Stimulated activated CD8-positive, alpha-beta memory T cell treated with anti-CD3 and anti-CD28 coated beads, Interleukin-12 subunit alpha, Interleukin-12 subunit beta, amount 100 ng/mL, for 1 hour (primary cell): ENCODE measurements around the gene LVRN.

Source experiments
- DNase-seq: peaks from one replicate; pipeline ENCODE4 v3.0.0-alpha.2; 2020; ENCODE audit warnings: low read depth

The LVRN gene

DNA sequence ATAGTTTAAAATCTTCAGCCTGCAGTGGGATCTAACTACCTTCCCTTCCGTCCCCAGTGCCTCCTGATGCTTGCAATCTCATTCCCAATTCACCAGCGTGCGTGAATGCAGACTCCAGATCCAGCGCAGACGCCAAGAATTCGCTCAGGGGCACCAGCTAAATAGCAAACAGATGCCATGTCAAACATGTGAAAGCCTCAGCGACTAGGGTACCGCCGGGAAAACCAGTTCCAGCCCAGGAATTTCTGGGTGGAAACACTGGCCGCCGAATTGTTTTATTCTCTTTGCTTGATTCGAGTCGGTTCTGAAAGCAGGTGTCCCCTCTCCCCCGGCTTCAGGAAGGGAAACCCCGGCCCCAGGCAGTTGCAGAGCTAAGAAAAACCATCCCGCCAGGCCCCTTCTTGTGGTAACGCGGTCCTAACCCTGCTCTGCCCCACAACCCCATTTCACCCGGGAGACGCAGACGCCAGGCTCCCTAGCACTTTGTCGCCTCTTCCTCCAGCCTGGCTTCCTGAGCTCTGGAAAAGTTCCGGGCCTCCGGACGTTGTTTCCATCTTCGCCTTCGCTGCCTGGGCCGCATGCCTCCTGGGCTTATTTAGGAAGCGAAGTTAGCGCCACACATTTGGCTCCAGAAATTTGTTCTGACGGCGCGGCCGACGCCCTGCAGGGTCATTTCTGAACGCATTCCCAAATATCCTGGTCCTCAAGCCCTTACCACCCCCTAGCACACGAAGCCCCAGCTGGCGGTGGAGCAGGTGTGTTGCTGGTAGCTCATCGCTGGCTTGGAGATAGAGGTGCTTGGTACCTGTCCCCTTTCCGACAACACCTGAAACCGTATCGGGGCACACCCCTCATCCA is 665 bp upstream of the LVRN start:
- no peak for DNase-seq

DNA sequence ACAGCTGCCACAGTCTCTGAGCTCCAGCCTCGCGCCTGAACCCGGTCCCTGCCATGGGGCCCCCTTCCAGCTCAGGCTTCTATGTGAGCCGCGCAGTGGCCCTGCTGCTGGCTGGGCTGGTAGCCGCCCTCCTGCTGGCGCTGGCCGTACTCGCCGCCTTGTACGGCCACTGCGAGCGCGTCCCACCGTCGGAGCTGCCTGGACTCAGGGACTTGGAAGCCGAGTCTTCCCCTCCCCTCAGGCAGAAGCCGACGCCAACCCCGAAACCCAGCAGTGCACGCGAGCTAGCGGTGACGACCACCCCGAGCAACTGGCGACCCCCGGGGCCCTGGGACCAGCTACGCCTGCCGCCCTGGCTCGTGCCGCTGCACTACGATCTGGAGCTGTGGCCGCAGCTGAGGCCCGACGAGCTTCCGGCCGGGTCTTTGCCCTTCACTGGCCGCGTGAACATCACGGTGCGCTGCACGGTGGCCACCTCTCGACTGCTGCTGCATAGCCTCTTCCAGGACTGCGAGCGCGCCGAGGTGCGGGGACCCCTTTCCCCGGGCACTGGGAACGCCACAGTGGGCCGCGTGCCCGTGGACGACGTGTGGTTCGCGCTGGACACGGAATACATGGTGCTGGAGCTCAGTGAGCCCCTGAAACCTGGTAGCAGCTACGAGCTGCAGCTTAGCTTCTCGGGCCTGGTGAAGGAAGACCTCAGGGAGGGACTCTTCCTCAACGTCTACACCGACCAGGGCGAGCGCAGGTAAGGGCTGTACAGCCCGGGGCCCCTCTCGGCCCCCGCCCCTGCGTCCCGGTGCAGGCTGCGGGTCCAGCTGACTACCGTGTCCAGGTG is 509 bp downstream of the LVRN start:
- no peak for DNase-seq

DNA sequence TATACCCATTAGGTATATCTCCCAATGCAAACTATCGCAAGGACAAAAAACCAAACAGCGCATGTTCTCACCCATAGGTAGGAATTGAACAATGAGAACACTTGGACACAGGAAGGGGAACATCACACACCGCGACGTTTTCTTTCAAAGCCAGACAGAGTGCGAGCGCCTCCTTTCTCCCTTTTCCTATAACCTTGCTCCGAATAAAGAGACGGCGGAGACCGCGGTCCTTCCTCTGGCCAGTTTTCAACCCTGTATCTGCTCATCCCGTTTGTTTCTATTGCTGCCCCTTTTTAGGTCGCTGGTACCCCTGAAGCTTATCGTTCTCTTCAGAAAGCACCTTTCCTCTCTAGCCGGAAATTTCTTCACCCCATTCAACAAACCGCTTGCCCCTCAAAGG is 1.3 kb downstream of the LVRN start:
- no peak for DNase-seq

DNA sequence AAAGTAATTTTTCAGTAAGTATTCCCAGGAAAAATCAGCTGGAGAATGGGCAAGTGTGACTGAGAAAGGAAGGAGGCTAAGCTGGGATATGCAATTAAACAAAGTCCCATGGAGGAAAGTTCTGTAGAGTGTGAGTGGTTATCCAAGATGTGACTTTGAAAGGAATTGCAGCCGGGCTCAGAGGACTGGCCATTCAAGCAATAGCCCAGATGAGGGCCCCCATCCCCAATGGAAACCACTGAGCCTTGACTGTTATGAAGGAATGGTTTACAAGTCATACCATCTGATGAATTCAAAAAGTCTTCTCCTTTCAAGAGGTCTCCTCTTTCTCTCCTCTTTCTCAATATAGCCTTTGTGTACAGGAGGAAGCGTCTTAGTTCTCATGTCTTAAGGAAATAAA is 6.5 kb downstream of the LVRN start:
- no peak for DNase-seq

DNA sequence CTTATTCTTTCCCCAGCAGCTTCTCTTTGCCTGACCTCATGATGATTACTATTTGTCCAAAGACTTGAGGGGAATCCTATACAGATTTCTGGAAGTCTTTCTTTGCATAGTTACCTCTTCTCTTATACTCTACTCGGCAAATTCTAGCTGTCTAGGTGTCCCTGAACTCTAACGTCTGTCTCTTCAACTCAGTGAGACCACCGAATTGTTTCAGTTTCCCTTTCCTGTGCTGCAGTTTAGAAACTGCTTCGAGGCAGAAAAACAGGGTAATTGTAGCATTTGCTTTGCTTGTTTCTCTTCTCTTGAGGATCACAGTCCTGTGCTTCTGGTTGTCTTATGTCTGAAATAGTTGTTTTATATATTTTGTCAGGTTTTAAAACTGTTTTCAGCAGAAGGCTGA is 14.8 kb downstream of the LVRN start:
- no peak for DNase-seq

DNA sequence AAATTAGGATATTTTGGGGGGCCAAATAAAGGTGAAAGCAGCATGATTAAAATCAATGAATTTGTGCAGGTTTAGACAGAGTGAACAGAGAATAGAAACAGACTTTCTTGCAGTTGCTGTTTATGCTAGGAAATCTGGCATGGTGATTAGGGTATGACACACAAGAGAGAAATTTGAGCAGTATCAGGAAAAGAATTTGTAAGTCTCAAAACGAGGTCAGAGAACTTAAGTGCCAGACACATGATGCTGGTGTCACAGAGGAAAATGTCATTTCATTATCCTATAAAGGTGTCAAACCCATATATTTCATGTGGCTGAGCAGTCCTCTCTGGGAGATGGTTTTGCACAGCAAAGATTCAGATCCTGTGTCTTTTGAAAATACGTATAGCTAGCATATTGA is 15.7 kb downstream of the LVRN start:
- no peak for DNase-seq

DNA sequence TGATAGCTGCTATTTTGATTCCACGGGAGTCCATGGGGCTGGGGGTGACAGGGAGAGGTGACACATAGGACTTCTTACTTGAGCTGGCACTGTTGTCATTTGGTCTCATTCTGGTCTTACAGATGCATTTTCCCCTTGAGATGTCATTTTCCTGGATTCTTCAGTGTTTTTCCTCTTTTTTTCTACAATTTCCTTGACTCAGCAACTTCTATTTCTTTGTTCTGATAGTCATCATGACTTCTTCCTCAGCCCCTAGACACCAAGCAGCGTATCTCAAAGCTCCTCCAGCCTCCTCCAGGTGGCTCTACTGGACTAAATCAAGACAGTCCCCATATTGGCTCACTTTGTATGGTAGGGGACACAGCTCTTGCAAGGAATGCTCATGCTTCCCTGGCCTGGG is 16.5 kb downstream of the LVRN start:
- DNase-seq, result no peak

DNA sequence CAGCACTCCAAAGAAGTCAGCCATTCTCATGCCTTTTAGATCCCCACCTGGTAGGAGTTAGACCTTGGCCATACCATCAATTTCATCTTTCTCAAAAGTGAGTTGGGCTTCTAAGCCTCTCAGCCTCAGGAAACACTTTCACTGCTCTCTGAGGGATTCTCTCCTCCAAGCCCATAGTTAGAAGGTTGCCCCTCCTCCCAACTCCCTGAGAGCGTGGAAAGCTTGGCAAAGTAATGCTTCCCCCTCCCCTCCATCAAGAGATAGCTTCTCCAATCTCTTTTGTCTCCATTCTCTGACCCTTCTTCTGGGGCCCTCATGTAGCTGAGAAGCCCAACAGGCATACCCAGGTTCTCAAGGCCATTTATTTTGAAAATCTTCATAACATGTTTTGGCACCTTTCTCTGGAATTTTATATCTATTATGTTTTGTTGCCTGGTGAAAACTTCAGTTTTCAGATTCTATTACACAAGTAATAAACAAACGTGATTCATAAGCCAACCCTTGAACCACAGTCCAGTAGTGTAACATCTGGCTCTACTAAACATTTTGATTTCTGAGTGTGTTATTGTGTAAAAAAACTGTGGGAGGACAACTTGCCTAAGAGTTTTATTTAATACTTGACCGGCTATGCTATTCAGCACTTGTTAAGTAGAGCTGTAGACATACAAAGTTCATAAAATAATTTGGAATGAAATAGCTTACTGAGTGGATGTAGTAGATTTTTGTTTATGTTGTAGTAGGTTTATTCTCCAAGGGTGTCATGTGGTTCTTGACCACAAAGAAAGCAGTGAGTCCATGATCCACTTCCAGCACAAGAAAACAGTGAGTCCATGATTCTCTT is 17.1 kb downstream of the LVRN start:
- no peak for DNase-seq

DNA sequence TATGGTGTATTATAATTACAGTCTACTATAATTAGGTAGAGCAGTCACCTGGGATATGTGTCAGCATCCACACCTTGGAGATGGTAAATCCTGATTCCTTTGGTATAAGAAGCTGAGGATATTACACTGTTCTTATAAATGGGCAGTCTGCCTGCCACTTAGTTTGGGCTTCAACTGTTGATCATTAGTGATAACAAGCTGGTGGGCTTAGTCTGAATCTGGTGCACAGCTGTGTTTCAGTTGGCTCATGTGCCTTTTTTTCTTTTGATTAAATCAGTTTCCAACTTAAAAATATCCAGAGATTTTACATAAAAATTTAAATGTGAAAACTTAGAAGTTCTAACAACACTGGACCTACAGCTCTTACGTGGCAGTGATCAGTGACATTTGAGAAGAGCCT is 21.2 kb downstream of the LVRN start:
- DNase-seq, result no peak

DNA sequence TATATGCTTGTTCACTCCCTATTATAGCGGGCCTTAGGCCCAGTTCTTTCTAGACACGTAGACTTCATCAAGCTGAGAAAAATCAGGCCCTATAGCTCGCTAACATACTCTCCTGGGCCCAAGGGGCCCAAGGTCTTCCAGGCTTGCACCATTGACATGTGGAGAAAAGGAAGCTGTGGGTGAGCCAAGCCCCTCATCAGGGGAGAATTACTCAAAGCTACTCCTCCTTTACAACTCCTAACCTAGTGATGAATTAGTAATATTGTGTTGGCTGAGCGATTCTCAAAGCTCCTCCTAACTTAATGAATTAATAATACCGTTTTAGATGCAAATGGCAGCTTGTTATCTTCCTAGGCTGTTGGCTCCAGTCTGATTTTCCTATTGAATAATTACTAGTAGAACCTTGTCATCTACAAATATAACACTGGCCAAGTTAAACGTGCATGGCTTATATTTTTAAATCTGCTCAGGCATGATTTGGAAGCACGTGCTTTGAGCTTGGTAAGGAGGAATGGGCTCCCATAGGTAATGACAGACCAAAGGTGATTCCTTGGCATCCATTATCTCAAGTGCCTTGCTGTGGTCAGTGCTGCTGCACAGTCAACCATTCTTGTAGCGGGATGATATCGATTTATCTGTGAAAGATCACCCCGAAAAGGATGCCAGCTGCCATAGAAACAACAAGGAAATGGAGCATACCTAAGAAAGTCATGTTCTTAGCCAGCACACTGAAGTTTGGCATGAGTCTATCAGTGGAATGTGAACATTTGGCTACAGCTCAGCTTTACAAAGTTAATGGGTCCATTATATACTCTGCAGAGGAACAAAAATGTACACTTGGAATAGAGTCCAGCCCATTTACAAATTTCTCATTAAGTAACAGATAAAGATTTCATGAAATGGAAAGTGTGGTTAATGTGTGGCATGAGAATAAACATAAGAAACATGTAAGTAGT is 23.8 kb downstream of the LVRN start:
- no peak for DNase-seq

DNA sequence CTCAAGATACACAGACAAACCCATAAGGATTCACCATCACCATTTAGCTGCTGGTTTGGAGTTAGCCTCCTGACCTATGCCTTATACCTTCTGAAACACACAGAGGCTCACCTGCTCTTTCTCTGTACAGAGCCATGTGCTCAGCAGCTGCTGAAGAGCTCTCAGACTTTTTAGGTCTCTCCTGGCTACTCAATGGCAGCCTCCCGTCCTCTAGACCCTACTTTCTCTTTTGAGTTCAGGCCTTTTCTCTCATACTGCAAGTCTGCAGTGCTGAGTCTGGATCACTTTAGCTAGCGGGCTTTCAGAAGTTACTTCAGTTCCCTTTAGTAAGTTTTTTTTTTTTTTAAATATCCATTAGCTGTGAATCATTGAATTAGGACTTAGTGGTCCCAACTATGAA is 25.7 kb downstream of the LVRN start:
- DNase-seq, result no peak

DNA sequence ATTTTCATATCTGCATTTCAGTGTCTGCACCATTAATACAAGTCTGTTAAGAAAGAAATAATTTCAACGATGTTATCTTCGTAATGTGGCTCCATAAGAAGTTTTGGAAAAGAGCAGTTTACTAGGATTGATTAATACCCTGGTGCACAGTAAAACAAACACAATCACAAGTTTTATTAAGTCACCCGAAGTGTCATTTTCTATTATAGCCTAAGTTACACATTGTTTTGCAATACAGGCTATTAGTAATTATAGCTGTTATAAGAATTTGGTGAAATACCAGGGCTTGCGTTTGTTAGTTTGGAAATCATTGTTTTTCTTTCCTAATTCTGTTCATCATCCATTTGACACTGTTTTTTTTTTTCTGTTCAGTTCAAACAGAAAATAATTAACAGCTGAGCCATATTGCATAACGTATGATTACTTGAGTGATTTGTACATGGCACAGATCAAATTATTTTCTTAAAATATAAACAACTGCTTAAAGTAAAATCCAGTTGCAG is 30.6 kb downstream of the LVRN start:
- DNase-seq, result no peak

DNA sequence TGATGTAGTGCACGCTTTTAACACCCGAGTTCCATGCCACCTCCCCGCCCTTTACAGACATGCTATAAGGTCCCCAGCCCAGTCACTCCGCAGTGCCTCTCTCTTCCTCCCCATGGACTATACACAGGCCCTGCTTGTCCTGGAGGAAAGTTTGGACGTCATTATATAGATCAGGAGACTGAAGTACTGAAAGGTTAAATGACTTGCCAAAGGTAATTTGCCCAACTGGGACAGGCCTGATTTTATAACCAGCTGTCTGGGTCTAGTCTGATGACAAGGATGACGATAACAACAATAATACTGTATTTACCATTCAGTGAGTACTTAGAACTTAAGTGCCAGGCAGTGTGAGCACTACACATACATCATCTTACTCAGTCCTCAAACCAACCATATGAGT is 33.1 kb downstream of the LVRN start:
- no peak for DNase-seq

DNA sequence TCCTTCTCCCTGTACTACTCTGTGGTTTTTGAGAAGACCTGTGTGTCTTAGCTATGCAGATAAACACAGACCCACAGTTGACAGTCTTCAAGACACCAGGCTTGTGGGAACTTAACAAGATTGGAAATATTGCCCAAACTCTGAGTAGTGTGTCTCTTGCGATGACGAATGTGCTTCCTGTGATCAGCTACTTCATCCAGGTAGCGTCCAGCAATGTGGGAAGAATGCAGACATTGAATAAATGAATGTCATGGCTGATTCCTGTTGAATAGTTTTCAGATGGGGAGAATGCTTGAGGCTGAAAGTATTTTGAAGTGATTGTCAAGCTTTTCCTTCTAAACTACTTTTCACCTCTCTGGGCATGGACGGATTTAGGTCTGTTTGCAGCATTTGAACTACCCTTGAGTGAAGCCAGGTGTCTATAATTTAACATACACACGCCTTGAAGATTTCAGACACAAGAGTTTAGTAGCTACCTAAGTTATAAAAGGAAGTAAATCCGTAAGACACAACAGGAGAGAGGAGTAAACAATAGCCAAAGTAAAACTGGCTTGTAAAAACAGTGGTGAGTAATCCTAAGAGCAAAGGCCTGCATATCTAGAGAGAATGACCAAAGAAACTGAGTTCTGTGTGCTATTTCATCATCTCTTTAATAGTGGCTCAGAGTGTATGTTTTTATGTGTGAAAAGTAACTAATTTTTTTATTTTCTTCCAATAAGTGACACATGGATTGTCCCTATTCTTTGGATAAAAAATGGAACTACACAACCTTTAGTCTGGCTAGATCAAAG is 40.0 kb downstream of the LVRN start:
- DNase-seq, result no peak

DNA sequence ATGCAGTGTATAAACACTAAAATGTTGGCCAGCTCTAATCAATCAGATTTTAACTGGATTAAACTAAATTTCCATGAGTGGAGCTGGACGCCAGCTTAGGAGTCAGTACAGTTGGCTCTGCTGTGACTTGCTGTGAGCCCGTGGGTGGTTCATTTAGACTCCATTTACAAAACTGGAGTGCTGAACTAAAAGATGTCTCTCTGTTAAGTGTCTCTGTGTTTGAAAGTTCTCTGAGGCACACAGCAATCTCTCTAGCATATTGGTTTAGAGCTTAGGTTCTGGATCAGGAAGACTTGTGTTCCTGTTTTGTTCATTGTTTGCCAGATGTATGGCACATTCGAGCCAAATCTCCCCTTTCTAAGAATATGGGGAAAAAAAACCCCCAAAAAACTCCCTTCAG is 42.0 kb downstream of the LVRN start:
- no peak for DNase-seq

DNA sequence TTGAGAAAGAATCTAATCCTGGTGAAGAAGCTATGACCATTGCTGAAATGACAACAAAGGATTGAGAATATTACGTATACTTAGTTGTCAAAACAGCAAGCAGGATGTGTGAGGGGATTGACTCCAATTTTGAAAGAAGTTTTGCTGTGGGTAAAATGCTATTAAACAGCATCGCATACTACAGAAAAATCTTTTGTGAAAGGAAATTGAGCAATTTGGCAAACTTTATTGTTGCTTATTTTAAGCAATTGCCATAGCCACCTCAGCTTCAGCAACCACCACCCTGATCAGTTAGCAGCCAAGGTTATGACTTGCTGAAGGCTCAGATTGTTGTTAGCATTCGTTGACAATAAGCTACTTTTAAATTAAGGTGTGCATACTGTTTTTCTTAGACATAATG is 47.5 kb downstream of the LVRN start:
- no peak for DNase-seq

DNA sequence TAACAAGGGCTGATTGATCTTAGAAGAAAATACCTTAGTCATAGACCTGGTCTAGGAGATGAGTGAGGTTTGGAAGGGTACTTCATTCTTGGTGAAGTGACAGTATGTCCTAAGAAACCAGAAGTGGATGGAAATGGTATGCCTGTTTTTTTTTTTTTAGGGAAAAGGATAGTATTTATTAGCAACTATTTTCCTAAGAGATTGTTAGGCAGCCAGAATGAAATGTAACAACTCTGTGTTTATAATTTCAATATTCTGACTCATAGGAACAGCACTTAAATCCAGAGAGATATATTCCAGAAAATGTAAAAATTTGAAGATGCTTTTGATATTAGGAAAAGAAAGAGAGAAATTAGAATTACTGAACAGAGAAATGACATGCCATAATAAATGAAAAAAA is 48.8 kb downstream of the LVRN start:
- DNase-seq, result no peak

DNA sequence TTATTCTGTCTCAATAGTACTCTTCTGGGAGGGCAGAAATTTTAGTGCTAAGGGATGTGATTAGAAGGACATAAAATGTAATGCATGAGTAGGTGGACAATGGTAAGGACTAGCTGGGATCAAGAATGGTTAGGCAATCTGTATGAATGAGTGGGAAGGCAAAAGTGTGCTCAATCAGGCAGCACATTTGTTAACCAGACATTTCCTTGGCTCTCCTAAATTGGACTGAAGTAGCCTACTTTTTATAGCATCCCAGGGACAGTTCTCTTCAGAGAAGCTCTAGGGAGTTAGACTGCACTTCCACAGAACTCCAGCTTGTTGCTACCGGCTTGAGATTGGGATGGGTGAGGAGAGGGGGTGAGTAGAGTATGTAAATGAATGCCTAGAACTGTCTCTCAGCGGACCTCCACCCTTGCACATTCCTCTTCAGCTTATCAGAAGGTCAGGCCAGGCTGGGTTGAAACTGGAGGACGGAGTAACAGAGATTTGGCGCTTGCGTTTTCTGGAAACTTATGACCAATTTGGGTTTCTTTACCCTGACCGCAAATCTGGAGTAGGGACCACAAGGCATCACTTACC is 51.0 kb downstream of the LVRN start:
- DNase-seq, result no peak

DNA sequence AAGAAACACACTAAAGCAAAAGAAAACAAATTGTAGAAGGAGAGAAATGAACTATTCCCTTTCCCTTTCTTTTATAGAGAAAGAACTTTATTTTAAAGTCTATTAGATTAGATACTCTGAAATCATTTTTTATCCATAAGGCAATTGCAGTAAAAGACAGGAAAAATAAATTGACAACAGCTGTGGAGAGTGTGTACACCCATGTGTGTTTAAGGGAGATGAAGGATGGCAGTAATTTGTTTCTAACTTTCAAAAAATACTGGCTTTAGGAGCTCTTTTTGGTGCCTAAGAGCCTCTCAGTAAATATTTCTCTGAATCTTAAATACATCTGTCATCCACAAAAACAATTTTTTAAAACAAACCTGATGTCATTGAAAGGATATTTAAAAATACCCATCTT is 51.7 kb downstream of the LVRN start:
- no peak for DNase-seq

DNA sequence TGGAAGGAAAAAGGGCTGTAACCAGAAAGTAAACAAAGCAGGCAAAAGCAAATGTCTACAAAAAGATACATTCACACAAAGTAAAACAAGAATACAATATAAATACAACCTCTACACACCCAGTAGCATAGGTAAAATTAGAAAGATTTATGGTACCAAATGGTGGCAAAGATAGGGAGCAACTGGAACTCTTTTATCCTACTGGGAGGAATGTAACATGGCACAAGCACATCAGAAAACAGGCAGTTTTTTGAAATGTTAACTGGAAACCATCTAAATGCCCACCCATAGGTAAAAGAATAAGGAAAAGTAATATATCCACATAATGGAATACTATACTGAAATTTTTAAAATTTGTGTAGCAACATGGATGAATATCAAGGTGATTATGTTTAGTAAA is 61.3 kb downstream of the LVRN start:
- no peak for DNase-seq
